GM12864 (cell line): ENCODE data around the gene MED7.
A peak's percentile ranks its signal among the peaks of the same experiment; 100 is the strongest.

ENCODE experiments used
- DNase-seq: peaks from one replicate; pipeline ENCODE4 v3.0.0-alpha.2; 2011; ENCODE audit warnings: low read depth
- H3K4me3 ChIP-seq: 2 replicates; pipeline ENCODE4 v1.5.1; 2011; ENCODE audit warnings: mild to moderate bottlenecking, low read depth, low read length, control low read depth
- TF ChIP-seq, protein P1 (sequence below): IDR thresholded peaks from 2 replicates; pipeline ENCODE4 v1.5.1; 2011; ENCODE audit warnings: low read depth, mild to moderate bottlenecking, moderate library complexity, low read length, control low read depth, inconsistent platforms; ENCODE audit errors: missing control alignments

MED7 gene

GRCh38 chr5:157150995-157151394 lies 8.3 kb upstream of the MED7 start:
- no peak overlapping the region for H3K4me3 ChIP-seq
- TF ChIP-seq, protein P1, sequence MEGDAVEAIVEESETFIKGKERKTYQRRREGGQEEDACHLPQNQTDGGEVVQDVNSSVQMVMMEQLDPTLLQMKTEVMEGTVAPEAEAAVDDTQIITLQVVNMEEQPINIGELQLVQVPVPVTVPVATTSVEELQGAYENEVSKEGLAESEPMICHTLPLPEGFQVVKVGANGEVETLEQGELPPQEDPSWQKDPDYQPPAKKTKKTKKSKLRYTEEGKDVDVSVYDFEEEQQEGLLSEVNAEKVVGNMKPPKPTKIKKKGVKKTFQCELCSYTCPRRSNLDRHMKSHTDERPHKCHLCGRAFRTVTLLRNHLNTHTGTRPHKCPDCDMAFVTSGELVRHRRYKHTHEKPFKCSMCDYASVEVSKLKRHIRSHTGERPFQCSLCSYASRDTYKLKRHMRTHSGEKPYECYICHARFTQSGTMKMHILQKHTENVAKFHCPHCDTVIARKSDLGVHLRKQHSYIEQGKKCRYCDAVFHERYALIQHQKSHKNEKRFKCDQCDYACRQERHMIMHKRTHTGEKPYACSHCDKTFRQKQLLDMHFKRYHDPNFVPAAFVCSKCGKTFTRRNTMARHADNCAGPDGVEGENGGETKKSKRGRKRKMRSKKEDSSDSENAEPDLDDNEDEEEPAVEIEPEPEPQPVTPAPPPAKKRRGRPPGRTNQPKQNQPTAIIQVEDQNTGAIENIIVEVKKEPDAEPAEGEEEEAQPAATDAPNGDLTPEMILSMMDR = no peak
- DNase-seq = no peak

- TF ChIP-seq, protein P1 = peak; percentile 82
- no peak overlapping the region for H3K4me3 ChIP-seq
- DNase-seq = peak; percentile 49
These were observed 6.3 kb upstream of the MED7 start for GRCh38 chr5:157148734-157149615.

GRCh38 chr5:157143127-157143971 lies 684 bp upstream of the MED7 start:
- no peak for DNase-seq
- TF ChIP-seq, protein P1 = no peak

GRCh38 chr5:157137691-157138090 lies 5.0 kb downstream of the MED7 start:
- TF ChIP-seq, protein P1 = no peak
- no peak for DNase-seq
- no peak overlapping the region for H3K4me3 ChIP-seq

More at GRCh38 chr5:157143127-157143971, 684 bp upstream of the MED7 start:
- peak overlapping the region; percentile 96 for H3K4me3 ChIP-seq

DNA sequence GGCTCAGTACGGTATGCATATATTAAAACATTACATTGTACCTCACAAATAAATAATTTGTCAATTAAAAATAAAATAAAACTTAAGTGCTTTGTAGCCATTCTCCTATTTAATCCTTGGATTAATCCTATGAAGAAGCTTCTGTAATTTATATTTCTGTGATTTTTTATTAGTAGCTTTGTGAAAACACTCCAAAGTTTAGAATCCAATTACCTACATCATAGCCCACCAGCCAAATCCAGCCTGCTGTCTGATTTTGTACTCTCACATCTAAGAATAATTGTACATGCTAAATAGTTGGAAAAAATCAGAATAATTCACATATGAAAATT lies 10.4 kb downstream of the MED7 start:
- DNase-seq = no peak
- no peak overlapping the region for H3K4me3 ChIP-seq
- TF ChIP-seq, protein P1 = no peak

DNA sequence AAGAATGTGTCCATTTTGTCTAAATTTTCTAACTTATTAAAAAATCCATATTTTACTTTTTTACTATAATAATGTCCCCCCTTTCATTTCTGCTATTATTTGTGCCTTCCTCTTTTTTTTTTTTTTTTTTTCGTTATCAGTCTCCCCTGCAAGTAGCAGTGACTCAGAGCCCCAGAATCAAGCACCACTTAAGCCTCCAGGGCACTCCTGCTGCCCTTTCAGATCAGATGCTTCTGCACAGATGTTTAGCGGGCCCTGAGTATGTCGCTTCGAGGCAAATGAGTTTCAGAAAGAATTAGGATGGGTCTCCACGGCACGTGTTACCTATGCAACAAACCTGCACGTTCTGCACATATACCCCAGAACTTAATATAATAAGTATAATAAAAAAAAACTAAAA lies 11.7 kb downstream of the MED7 start:
- TF ChIP-seq, protein P1 = no peak
- no peak for DNase-seq
- no peak overlapping the region for H3K4me3 ChIP-seq
